DMS79 treated with DMSO at 0.1 percent for 48 hours (cell line): ENCODE data around the gene IFIT1.
"Not testable (repeated sequence)": the region's sequence is repeated elsewhere in the genome, so short reads cannot be mapped to it uniquely, and the experiment has no call there.

Source experiments
- DNase-seq: peaks from one replicate; lab custom pipeline; 2025; lab: John Stamatoyannopoulos, UW

IFIT1 gene

GRCh38 chr10:89391907-89392756 is at the start of gene IFIT1:
TSS of gene IFIT1 (plus strand) at chr10:89392623. CDS start at chr10:89392713, 90 bp downstream.
- peak; percentile 21 for DNase-seq

DNA sequence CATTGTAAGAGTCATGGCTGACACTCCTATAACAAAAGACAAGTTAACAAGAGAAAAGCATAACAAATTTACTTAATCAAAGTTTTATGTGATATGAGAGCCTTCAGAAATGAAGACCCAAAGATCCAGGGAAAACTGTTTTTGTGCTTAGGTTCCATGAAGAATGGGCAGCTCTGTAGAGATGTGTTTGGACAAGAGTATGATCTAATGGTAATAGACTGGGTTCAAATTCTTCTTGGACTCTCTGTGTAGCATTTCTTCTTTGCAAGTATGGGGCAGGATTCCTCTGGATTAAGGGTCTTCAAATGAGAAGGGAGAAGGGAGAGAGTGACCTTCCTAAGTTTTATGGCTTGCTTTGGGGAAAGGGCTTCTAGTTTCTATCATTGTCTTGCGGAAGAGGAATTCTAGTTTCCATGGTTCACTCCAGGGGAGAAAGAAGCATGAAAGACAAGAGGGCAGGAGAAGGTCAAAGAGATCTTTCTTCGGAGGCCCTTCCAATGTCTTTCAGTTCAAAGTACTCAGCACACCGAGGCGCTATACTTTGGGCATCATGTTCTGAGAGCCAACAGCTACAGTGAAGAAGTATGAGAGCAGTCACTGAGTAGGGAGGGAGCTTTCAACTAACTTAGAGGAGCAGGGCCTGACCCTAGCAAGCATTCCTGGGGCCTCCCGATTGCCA is 49.2 kb upstream of the IFIT1 start:
- no peak for DNase-seq

GRCh38 chr10:89344156-89344555 is 48.3 kb upstream of the IFIT1 start:
- no peak for DNase-seq

GRCh38 chr10:89345367-89346000 is 46.9 kb upstream of the IFIT1 start:
- no peak for DNase-seq

DNA sequence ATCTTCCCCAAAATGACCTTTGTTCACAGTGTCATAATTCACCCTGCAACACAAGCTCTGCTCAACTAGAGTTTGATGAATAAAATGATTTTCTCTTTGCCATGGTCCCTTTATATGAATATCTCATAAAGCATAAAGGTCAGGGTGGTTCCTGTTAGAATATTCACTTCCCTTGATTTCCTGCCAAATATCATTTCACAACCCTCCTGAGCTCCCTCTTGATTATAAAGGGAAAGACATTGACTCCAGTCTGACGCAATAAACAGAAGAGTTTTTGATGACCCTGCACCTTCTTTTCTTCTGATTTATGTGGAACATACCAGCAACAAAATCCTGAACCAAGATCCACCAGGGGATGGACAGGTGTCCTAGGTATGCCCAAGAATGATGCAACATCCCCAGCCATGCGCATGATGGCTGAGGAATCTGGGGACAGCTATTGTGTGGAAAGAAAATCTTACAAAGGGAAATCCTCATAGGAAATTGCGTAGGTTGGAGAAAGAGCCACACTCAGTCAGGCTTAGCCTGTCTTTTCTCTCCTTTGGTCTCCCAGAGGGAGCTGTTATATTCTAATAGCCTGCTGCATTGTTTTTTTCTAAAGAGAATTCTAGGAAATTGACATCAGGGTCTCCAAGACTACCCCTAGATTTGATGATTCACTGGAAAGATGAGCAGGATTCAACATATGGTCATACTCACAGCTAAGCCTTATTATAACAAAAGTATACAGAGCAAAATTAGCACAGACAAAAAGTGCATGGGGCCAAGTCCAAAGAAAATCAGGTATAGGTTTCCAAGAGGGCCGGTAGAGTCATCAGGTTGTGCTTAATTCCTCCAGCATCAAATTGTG is 45.8 kb upstream of the IFIT1 start:
- no peak for DNase-seq

DNA sequence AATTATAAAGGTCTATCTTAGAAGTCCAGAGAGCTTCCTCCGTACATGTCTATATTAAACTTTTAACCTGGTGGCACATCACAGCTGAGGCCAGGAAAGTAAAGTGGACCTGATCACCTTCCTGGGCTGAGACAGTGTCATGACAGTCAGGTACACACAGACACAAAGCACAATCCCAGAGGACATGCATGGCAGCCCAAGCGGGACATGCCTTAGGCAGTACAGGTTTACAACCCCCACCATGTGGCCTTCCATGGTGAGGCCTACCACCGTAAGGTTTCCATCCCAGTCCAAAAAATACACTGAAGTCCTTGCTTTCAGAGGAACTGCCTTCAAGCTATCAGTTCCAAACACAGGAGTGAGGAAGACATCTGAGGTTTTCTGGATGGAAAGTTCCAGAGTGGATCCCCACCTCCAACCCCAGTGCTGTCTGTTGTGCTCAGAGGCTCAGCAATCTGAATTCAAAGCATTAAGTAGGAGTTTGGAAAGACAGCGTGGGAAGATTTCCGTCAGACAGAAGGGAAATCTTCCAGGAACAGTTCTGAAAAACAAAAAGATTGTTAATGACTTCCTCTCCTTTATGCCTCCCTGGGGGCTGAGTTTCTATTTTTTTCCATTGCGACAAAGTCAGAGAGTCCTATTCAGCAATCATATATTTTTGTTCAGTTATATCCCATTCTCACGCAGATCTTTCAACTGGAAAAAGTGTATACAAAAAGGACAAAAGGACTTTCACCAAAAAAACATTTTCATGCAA is 44.5 kb upstream of the IFIT1 start:
- no peak for DNase-seq

DNA sequence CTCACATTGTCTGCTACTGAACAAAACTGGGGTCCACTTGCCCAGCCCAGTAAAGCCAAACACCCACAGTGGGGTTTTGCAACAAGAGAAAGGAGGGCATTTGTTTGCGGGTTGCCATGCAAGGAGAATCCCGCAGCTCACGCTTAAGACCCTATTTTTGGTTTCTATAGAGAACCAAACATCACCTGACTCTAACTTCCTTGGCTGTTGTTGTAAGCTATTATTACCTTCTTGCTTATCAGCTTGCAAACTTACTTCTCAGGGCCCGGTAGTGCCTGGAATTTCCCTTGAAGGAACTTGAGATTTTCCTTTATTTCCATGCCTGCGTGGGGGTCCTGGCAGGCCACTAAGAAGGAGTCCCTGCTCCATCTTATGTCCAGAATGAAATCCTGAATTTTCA is 43.9 kb upstream of the IFIT1 start:
- no peak for DNase-seq

- no peak for DNase-seq
Measured at GRCh38 chr10:89348975-89349374, 43.4 kb upstream of the IFIT1 start.

GRCh38 chr10:89350631-89351315 is 41.6 kb upstream of the IFIT1 start:
- not testable (repeated sequence) for DNase-seq

GRCh38 chr10:89351412-89351779 is 41.0 kb upstream of the IFIT1 start:
- no peak for DNase-seq

DNA sequence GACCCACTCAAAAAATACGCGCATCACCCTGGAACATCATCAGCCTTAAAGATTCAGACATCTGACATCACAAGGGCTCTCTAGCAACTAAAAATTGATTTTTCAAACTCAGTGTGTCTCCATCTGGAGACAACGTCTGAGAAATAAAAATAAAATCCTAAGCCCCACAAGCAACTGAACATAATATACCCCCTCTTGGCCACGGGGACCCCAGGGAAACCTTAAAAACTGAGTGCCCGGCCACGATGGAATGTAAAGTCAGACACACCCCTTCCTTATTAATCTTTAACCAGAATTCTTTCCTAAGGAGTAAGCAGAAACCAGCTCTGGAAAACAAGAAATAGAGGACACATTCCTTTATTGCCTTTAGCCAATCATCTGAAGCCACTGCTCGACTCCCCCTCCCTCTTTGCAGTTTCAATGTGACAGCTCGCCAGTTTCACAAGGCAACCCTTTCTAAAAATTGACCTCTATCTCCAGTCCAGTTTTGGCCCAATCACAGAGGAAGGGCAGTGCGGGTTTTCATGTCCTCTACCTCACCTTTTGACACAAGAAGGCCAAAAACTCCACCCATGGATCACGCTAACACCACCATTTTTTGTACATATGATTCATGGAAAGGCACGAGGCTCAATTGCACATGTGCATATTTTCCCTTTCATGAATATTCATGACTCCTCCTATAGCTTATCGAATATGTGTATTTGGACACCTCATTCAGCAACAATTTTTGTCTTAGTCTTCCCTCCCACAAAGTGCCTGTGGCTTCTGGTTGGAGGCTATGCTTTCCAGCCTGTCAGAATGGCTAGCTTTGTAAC is 40.4 kb upstream of the IFIT1 start:
- no peak for DNase-seq

- no peak for DNase-seq
Measured at GRCh38 chr10:89352802-89353201, 39.6 kb upstream of the IFIT1 start.

- no peak for DNase-seq
Measured at GRCh38 chr10:89355394-89355931, 37.0 kb upstream of the IFIT1 start.

DNA sequence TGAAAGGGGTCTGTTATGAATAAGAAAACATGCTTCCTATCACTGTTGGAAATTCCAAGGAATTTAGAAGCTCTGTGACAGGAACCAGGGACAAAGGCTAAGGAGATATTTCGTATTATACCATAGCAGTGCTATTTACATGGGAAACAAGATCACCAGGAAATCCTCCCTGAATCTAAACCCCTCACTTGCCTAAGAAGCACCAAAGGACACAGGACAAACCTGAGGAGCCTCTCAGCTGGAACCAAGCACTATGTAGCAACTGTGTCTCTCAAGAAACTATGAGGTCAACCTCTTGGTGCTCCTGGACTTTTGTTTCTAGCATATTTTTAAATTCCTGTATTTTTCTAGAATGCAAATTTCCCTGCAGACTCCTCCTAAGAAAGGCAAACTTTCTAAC is 35.3 kb upstream of the IFIT1 start:
- no peak for DNase-seq

GRCh38 chr10:89357975-89358374 is 34.4 kb upstream of the IFIT1 start:
- DNase-seq, result no peak

DNA sequence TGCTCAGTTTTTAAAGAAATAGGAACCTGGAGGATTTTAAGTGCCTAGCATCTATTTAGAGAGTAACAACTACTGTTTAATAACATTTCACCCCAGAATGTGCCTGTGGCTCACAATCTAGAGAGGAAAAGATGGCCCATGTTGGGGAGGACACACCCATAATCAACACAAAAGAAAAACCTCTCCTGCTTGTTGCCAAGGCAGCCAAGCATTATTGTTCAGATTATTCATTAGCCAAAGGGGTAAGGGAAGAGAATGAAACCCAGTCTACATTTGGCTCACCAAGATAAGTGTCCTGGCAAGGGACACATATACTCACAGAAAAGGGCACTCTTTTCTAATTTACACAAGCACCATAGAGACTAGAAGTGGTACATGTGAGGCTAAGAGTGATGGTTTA is 32.3 kb upstream of the IFIT1 start:
- DNase-seq, result no peak

DNA sequence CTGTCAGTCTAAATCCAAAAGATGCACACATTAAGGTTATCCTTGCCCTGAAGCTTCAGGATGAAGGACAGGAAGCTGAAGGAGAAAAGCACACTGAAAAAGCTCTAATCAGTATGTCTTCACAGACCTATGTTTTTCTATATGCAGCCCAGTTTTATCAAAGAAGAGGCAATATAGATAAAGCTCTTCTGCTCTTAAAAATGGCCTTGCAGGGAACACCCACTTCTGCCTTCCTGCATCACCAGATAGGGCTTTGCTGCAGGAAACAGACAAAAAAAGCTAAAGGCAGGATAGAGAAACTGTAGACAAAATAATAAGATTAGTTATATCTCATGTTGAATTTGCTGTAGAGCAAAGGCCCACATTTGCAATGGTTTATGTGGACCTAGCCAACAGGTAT is 29.5 kb upstream of the IFIT1 start:
- no peak for DNase-seq

- no peak for DNase-seq
Measured at GRCh38 chr10:89363729-89364442, 28.5 kb upstream of the IFIT1 start.

DNA sequence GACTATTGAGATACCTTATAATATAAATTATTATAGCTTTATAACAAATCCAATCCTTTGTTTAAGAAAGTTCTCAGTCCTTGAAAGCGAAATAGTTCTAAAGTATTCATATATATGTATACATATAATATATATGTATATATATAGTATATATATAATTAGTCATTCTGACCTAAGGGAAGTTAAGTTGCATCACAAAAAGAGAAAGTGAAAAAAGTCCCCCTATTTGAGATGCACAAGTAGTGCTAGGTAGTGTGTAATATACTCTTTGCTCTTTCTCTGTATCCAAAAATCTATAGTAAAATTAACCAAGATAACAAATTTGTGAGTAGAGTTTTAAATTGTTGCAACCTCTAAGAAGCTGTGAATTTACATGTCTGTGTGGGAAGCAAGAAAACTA is 27.9 kb upstream of the IFIT1 start:
- no peak for DNase-seq
